NCI-H748 (cell line): ENCODE data around the gene C20orf173.
"Not testable (repeated sequence)": the region's sequence is repeated elsewhere in the genome, so short reads cannot be mapped to it uniquely, and the experiment has no call there.

ENCODE experiments used
- DNase-seq: peaks from one replicate; lab custom pipeline; 2025; ENCODE audit not compliant: unreplicated experiment; lab: John Stamatoyannopoulos, UW

The C20orf173 gene

GRCh38 chr20:35529552-35529951, at the start of gene C20orf173:
TSS of gene C20orf173 (minus strand) at chr20:35529652. CDS start at chr20:35529373, 279 bp downstream.
- DNase-seq, result no peak

- DNase-seq, result no peak
Observed at GRCh38 chr20:35579196-35579595, 49.7 kb upstream of the C20orf173 start.

GRCh38 chr20:35578469-35578868, 49.0 kb upstream of the C20orf173 start:
- no peak for DNase-seq

GRCh38 chr20:35576816-35577215, 47.4 kb upstream of the C20orf173 start:
- no peak for DNase-seq

GRCh38 chr20:35575958-35576357, 46.5 kb upstream of the C20orf173 start:
- peak; percentile 46 for DNase-seq

GRCh38 chr20:35572838-35573237, 43.4 kb upstream of the C20orf173 start:
- no peak for DNase-seq

GRCh38 chr20:35571555-35571954, 42.1 kb upstream of the C20orf173 start:
- DNase-seq, result no peak

- DNase-seq, result peak; percentile 19
Observed at GRCh38 chr20:35568645-35569044, 39.2 kb upstream of the C20orf173 start.

GRCh38 chr20:35564905-35565304, 35.5 kb upstream of the C20orf173 start:
- no peak for DNase-seq

GRCh38 chr20:35563834-35564233, 34.4 kb upstream of the C20orf173 start:
- DNase-seq, result no peak

- no peak for DNase-seq
Observed at GRCh38 chr20:35562541-35563110, 33.2 kb upstream of the C20orf173 start.

- no peak for DNase-seq
Observed at GRCh38 chr20:35561671-35562070, 32.2 kb upstream of the C20orf173 start.

GRCh38 chr20:35561268-35561667, 31.8 kb upstream of the C20orf173 start:
- peak; percentile 38 for DNase-seq

GRCh38 chr20:35560541-35560940, 31.1 kb upstream of the C20orf173 start:
- DNase-seq, result no peak

GRCh38 chr20:35560105-35560511, 30.7 kb upstream of the C20orf173 start:
- DNase-seq, result no peak

- no peak for DNase-seq
Observed at GRCh38 chr20:35559042-35559693, 29.7 kb upstream of the C20orf173 start.

- no peak for DNase-seq
Observed at GRCh38 chr20:35558451-35558850, 29.0 kb upstream of the C20orf173 start.

- no peak for DNase-seq
Observed at GRCh38 chr20:35556871-35557270, 27.4 kb upstream of the C20orf173 start.

- DNase-seq, result no peak
Observed at GRCh38 chr20:35555951-35556645, 26.6 kb upstream of the C20orf173 start.

GRCh38 chr20:35555461-35555860, 26.0 kb upstream of the C20orf173 start:
- DNase-seq, result not testable (repeated sequence)

GRCh38 chr20:35552914-35553313, 23.5 kb upstream of the C20orf173 start:
- DNase-seq, result no peak

- no peak for DNase-seq
Observed at GRCh38 chr20:35551503-35551902, 22.1 kb upstream of the C20orf173 start.
